NCI-H2107 treated with DMSO at 0.1 percent for 48 hours (cell line): Measurements from ENCODE around the gene CD38.
"Not testable (repeated sequence)": the region's sequence is repeated elsewhere in the genome, so short reads cannot be mapped to it uniquely, and the experiment has no call there.

ENCODE experiments used
- DNase-seq: peaks from one replicate; lab custom pipeline; 2025; ENCODE audit not compliant: unreplicated experiment; lab: John Stamatoyannopoulos, UW

The CD38 gene

DNA sequence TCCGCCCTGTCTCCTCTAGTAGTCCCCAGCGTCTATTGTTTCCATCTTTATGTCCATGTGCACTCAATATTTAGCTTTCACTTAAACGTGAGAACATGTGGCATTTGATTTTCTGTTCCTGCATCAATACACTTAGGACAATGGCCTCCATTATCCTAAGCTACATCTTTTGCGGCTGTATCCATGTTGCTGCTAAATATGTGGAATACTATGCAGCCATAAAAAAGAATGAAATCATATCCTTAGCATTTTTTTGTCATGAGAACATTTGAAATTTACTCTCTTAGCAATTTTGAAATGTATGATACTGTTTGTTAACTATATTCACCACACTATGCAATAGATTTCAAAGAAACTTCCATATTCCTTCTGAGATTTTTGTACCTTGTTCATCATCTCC lies 19.8 kb upstream of the CD38 start:
- no peak for DNase-seq

DNA sequence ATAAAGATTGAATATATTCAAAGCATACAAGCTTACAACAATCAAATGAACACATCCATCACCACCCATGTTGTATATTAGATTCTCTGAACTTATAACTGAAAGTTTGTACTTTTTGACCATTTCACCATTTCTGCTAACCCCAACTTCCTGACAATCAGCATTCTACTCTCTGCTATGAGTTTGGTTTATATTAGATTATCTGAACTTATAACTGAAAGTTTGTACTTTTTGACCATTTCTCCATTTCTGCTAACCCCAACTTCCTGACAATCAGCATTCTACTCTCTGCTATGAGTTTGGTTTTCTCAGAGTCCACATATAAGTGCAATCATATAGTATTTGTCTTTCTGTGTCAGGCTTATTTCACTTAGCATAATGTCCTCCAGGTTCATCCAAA lies 15.7 kb upstream of the CD38 start:
- DNase-seq: not testable (repeated sequence)

DNA sequence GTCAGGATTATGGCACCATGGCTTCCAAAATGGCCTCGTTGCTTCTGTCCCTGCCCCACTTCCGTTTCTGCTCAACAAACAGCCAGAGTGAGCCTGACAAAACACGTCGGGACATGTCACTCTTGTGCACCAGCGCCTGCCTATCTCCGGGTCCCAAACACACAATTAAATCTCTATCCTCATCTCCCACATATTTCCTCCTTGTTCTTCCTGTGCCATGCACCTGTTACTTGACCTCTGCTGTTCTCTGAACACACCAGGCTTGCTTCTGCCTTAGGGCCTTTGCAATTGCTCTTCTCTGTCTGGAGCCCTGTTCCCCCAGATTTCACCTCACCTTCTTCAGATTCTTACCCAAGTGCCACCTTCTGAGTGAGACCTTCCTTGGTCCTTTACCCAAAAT lies 12.7 kb upstream of the CD38 start:
- no peak for DNase-seq

DNA sequence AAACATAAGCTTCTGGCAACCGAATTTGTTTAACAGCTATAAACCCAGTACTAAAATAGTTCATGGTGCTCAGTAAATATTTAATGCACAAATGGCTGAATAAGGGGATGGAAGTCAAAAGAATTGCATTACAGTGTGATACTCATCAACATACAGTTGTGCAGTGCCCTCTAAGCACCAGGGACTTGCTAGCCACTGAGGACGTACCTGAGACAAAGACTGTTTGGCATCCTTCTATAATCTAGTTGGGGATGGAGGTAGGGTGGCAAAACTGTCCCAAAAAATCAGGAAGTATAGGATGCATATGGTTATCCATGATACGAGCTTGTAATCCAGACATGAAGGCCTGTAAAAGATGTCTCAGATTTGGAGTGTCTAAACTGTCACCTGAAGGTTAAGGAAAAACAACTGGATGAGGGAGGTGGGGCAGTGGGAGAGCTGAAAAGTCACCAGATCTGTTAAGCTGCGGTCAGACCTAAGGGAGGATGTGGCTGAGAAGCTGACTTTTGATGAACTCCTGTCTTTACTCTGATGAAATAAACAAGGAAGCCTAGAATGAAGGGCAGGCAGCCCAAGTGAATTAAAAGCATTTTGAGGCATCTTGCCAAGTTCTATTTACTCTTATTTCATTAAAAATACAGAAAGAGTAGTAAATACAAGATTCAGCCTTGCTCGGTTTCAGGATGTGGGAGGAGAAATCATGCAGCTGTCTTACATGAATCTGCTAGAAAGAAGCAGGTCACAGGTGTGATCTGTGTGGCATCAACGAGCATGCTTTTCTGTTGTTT lies 12.0 kb upstream of the CD38 start:
- no peak for DNase-seq

DNA sequence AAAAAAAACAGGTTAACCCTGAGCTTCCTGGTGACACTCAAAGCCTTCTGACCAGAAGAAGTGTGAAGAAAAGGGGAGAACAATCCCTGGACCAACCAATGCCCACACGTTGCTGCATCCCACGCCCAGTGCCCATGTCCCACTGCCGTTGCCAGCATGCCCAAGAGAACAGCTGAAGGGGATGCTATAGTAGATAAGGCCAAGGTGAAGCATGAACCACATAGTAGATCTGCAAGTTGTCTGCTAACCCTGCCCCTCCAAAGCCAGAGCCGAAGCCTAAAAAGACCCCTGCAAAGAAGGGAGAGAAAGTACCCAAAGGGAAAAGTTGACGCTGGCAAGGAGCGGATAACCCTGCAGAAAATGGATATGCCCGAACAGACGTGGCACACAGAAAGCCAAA lies 11.3 kb upstream of the CD38 start:
- no peak for DNase-seq

DNA sequence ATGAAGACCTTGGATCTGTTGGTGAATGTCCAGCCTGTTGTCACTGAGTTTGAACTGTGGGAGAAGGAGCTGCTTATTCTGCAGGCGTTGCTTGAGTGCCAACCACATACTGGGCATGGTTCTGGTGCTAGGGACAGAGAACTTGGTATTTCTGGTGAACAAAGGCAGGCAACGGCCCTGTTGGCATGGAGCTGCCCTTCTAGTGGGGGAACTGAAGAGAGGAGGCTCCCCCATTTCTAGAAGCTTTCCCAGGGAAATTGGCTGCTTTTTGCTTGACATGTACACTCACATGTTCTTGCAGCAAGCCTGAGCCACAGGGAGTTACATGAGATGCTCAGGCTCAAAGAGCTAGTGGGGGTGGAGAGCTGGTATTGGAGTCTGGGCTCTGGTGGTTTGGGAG lies 8.9 kb upstream of the CD38 start:
- no peak for DNase-seq

DNA sequence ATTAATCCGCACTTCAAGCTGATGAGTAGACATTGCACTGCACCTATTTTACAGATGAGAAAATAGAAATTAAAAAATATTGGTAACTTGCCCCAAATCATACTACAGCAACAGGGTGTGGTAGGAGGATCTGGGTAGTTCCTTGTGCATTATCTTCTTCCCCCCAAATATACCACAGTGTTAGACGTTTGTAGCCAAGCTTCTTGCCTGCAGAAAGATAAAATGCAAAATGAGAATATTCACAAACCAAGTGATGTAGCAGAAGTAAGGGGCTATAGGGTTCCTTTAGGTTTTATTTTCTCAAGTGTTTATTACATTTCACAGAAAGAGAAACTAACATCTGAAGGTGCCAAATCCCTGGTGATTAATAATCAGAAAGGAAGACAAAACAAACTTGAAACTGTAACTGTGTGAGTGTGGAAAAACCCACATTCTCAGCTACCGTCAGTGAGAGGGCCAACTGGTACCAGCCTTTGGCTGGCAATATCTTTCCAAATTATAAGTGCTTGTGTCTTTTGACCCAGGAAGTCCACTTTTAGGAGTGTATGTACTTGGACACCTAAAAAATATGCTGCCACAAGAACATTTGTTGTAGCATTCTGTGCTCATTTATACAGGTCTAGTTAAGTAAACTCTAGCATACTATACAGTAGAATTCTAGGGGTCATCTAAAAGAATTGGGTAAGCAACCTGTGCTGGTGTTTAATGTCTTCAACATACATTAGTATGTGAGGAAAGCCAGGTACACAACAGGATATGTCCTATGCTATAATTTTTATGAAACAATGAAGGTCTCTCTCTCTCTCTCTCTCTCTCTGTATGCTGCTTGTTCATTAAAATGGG lies 6.7 kb upstream of the CD38 start:
- no peak for DNase-seq

DNA sequence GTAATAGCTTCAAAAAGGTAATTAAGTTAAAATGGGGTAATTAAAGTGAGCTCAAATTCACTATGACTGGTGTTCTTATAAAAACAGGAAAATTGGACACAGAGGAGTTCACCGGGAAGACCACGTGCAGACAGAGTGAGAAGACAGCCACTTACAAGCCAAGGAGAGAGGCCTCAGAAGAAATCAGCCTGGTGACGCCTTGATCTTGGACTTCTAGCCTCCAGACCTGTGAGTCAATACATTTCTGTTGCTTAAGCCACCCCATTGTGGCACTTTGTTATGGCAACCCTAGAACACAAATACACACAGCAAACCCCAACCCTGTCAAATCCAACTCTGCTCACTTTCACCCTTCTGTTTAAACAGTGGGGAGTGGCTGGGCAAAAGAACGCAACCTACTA lies 4.1 kb upstream of the CD38 start:
- no peak for DNase-seq

DNA sequence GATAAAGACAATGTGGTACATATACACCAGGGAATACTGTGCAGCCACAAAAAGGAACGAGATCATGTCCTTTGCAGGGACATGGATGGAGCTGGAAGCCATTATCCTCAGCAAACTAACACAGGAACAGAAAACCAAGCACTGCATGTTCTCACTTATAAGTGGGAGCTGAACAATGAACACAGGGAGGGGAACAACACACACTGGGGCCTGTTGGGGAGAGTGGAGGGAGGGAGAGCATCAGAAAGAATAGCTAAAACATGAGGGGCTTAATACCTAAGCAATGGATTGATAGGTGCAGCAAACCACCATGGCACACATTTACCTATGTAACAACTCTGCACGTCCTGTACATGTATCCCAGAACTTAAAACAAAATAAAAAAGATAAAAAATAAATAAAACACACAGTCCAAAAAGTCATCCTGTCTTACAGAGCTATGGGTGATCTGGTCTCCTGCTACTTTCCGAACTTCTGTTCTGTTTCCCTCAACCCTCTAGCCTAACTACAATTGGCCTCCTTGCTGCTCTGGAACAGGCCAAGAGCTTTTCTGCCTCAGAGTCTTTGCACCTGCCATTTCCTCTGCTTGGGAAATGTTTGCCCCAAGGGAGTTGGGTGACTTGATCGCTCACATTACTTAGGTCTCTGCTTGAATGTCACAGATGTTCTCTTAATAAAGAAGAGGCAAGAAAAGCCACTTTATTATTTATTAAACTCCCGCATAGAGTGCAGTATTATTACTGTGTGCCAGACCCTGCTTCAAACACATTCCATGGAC lies 1.1 kb upstream of the CD38 start:
- DNase-seq: no peak

DNA sequence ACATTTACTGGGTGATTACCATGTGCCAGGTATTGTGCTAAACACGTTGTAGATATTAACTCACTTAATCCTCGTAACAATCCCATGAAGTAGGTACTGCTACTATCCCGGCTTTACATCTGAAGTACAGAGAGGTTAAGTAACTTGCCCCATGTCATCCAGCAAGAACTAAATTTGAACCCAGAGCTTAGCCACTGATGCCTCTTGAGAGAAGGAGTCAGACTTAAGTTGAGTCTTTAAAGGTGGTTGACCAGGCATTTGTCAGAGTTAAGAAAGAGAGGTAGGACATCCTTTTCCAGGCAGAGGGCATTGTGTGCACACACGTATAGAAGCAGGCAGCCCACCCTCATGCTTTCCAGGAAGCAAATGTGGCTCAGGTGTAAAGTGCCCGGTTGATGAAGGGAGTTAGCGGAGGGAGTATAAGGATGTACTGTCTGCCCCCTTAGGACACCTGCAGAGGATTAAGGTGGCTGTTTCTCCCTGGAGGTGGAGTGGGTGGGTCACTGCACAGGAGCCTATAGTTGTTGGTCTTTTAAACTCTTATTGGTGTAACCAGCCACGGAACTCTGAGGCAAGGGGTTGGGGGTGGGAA lies 335 bp upstream of the CD38 start:
- no peak for DNase-seq

DNA sequence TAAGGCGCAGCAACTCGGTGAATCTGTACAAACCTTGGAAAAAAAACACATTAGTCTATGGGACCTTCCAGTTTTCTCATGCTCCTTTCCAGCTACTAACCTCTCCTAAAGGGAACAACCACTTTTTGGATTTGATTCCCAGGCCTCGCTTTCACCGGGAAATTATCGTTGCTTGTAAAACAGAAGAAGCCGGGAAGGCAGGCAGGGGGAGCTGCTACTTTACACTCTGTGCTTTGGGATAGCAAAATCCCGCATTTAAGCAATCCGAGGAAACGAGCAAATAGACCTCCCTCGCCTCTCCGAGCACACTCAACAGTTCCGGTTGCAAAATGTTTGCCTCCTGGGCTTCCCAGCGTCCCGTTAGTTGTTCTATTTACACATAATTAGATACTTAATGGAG lies 1.2 kb downstream of the CD38 start:
- DNase-seq: no peak

DNA sequence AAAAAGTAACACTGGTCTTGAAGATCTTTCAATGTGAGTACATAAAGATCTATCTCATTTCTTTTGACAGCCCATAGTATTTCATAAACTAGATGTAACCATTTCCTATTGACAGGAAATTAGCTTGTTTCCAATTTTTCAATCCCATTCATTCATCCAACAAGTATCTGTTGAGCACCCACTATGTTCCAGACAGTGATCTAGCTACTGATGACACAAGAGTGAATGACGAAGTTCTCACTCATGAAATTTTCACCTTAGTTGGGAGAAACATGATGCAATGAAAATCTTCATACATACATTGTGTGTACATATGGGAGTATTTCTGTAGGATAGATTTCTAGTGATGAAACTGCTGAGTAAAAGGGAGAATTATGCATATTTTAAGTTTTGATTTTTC lies 1.7 kb downstream of the CD38 start:
- no peak for DNase-seq

DNA sequence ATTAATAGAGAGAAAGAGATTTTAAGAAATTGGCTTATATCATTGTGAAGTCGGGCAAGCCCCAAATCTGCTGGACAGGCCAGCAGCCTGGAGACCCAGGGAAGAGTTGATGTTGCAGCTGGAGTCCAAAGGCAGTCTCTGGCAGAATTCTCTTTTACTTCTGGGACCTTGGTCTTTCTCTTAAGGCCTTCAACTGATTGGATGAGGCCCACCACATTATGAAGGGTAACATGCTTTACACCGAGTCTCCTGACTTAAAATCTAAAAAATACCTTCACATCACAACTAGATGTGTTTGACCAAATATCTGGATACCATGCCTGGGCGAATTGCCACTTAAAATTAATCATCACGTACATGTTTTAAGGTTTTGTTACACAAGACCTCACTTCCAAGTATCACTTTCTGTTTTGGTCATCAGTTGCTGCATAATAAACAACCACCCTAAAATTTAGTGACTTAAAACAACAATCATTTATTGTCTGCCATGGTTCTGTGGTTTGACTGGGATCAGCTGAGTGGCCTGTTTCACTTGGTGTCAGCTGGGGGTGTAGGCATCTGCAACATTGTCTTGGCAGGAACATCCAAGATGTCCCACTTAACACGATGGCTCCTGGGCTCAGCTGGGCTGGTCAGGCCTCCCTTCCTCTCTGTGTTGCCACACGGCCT lies 3.4 kb downstream of the CD38 start:
- no peak for DNase-seq

DNA sequence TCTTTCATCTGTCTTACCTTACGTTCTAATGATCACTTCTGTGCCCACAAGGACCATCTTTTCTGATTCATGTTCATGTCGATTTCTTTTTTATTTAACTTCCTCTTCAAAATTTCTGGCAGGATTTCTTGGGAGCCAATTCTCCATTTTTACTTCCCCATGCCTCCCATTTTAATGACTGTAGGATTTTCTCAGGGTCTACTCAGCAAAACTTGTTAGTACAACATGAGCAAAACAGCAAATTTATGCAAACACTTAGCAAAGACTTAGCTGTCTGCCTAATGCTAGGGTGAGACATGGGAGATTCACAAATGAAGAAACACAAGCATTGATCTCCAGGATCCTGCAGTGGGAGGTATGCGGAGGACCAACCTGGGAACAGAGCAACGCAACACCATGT lies 5.5 kb downstream of the CD38 start:
- no peak for DNase-seq

DNA sequence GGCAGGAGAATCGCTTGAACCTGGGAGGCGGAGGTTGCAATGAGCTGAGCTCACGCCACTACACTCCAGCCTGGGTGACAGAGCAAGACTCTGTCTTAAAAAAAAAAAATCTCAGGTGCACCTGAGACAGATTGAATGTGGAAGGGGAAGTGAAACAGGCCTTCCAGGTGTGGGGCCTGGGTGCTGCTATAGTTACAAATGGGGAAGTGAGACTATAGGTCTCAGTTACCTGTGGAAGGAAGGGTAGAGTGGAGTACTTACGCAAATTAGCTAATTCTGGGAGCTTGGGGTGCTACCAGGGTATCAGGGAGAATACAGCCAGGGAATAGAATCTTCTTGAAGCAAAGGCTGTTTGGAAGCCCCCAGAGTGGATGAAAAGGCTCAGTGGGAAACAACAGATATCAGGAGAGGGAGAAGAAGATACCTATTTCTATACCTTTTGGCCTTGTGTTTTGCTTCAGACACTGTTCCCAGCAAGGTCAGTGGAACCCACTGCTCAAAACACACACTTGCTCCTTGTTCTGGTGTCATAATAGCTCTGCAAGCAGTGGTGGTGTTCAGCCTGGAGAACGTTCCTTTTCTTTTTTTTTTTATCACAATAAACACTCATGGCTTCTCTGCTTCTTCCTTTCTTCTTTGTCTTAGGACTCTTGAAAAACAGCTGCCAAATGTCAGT lies 7.0 kb downstream of the CD38 start:
- DNase-seq: no peak

DNA sequence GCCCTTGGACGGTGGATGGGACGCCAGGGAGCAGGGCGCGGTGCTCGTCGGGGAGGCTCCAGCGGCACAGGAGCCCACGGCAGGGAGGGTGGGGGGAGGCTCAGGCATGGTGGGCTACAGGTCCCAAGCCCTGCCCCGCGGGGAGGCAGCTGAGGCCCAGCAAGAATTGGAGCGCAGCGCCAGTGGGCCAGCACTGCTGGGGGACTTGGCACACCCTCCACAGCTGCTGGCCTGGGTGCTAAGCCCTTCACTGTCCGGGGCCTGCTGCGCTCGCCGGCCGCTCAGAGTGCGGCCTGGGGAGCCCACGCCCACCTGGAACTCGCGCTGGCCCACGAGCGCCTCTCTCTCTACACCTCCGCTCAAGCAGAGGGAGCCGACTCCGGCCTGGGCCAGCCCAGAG lies 8.6 kb downstream of the CD38 start:
- DNase-seq: no peak

DNA sequence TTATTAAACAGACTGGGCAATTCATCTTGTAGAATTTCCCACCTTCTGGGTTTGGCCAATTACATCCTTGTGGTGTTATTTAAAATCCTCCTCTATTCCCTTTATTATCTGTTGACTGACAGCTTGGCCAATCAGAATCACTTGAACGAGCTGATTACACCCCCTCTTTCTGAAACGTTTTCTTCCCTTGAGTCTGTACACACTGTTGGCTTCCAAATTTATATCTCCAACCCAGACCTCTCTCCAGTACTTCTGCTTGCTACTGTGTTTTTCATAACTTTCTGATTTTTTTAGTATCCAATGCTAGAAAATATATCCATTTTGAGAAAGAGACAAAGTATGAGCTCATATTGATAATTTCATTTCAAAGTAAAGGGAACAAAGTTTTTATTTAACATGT lies 14.8 kb downstream of the CD38 start:
- no peak for DNase-seq

DNA sequence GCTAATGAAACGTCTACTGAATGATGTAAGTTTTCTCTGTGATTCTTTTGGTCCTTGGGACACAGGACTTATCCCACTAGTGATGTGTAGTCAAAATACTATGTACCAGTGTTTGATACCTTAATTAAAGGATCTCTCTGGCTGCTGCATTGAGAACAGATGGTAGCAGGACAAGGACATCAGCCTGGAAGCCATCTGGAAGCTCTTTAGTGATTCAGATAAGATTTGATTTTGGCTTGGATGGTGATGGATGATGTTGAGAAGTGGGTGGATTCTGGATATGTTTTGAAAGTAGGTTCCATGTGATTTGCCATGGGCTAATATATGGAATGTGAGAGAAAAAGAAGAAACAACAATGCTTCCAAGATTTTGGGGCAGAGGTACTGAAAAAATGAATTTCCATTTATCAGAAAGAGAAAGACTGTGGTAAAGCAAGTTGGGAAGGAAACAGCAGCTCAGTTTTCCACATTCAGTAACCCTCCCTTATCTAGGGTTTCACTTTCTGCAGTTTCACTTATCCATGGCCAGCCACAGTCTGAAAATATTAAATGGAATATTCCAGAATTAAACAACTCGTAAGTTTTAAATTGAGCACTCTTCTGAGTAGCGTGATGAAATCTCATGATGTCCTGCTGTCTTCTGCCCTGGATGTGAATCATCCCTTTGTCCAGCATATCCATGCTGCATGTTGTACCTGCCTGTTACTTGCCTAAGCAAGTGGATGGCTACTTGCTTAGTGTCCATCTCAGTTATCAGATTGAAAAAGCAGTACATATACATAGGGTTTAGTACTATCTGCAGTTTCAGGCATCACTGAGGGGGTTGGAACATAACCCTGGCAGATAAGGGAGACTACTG lies 15.6 kb downstream of the CD38 start:
- DNase-seq: no peak

DNA sequence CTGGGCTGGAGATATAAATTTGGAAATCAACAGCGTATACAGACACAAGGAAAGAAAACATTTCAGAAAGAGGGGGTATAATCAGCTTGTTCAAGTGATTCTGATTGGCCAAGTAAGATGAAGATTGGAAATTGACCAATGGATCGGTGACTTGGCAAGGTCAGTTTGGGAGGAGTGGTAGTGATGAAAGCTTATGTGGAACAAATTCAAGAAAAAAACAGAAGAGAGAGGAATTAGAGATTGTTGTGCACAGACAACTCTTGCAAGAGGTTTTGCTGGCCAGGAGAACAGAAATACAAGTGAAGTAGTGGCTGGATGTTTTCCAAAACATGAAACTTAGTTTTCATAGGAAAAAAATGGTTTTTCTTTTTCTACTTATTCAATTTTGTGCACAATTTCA lies 16.3 kb downstream of the CD38 start:
- no peak for DNase-seq
